ENCODE data around the gene STING1.
"Not testable (repeated sequence)": the region's sequence is repeated elsewhere in the genome, so short reads cannot be mapped to it uniquely, and the experiment has no call there.

STING1 gene

GRCh38 chr5:139481580-139482049 lies 943 bp downstream of the STING1 start:
- H3K27me3 ChIP-seq (ENCODE audit: insufficient read depth, poor library complexity, severe bottlenecking), result no peaks in the 10 kb centered on the region
- H3K4me3 ChIP-seq (replicated peaks; ENCODE audit: insufficient read depth, low read length), result peak overlapping the region; percentile 59
- TF ChIP-seq GABPA (IDR thresholded peaks at IDR 0.05; ENCODE audit: low read depth), result no peak
- TF ChIP-seq SPI1 (IDR thresholded peaks at IDR 0.05; ENCODE audit: borderline replicate concordance, low read depth), result peak; percentile 72; the same call in 1 of the 2 replicates
- peak overlapping the region; percentile 93 for H3K27ac ChIP-seq (replicated peaks)
- peak in 1 of 2 experiments; percentile 51 for DNase-seq (ENCODE audit: low read depth in 1 of 2, low spot score in 1 of 2)

- Histone ChIP-seq H3K27me3 (ENCODE audit: insufficient read depth, poor library complexity, severe bottlenecking) (no peaks in the 10 kb centered on the region), H3K27ac (replicated peaks) (peak overlapping the region; percentile 93), H3K4me3 (replicated peaks; ENCODE audit: insufficient read depth, low read length) (peak overlapping the region; percentile 59)
- TF ChIP-seq CTCF (IDR thresholded peaks at IDR 0.05; ENCODE audit: insufficient read depth, low read length) (no peak), GABPA (IDR thresholded peaks at IDR 0.05; ENCODE audit: low read depth) (no peak), POLR2AphosphoS5 (IDR thresholded peaks at IDR 0.05; ENCODE audit: low read depth) (no peak), SPI1 (IDR thresholded peaks at IDR 0.05; ENCODE audit: borderline replicate concordance, low read depth) (no peak), REST (IDR thresholded peaks at IDR 0.05; ENCODE audit: insufficient replicate concordance, low read depth) (no peak)
- DNase-seq (ENCODE audit: low read depth in 1 of 2, low spot score in 1 of 2), result no peak
Observed at GRCh38 chr5:139481122-139481533, 1.4 kb downstream of the STING1 start.

DNA sequence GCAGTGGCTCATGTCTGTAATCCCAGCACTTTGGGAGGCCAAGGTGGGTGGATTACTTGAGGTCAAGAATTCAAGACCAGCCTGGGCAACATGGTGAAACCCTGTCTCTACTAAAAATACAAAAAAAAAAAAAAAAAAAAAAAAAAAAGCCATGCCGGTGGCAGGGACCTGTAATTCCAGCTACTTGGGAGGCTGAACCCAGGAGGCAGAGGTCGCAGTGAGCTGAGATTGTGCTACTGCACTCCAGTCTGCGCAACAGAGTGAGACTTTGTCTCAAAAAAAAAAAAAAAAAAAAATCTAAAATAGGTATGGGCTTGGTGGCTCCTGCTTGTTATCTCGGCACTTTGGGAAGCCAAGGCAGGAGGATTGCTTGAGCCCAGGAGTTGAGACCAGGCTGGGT lies 2.8 kb downstream of the STING1 start:
- H3K4me3 ChIP-seq (replicated peaks; ENCODE audit: insufficient read depth, low read length); H3K27ac ChIP-seq (replicated peaks); H3K27me3 ChIP-seq (ENCODE audit: insufficient read depth, poor library complexity, severe bottlenecking); DNase-seq (ENCODE audit: low read depth in 1 of 2, low spot score in 1 of 2): not testable (repeated sequence)

- not testable (repeated sequence) for H3K27ac ChIP-seq (replicated peaks); H3K4me3 ChIP-seq (replicated peaks; ENCODE audit: insufficient read depth, low read length); DNase-seq (ENCODE audit: low read depth in 1 of 2, low spot score in 1 of 2); H3K27me3 ChIP-seq (ENCODE audit: insufficient read depth, poor library complexity, severe bottlenecking)
Observed at GRCh38 chr5:139478657-139479423, 3.7 kb downstream of the STING1 start.

GRCh38 chr5:139475865-139476617 lies 6.5 kb downstream of the STING1 start:
- no peak for TF ChIP-seq CTCF (IDR thresholded peaks at IDR 0.05; ENCODE audit: insufficient read depth, low read length)
- TF ChIP-seq POLR2AphosphoS5 (IDR thresholded peaks at IDR 0.05; ENCODE audit: low read depth), result no peak
- TF ChIP-seq SPI1 (IDR thresholded peaks at IDR 0.05; ENCODE audit: borderline replicate concordance, low read depth), result no peak
- TF ChIP-seq REST (IDR thresholded peaks at IDR 0.05; ENCODE audit: insufficient replicate concordance, low read depth), result no peak
- no peak for TF ChIP-seq GABPA (IDR thresholded peaks at IDR 0.05; ENCODE audit: low read depth)
- Histone ChIP-seq H3K27ac (replicated peaks) (peak overlapping the region; percentile 79), H3K4me3 (replicated peaks; ENCODE audit: insufficient read depth, low read length) (no peak overlapping the region), H3K27me3 (ENCODE audit: insufficient read depth, poor library complexity, severe bottlenecking) (no peaks in the 10 kb centered on the region)
- peak in 1 of 2 experiments; percentile 21 for DNase-seq (ENCODE audit: low read depth in 1 of 2, low spot score in 1 of 2)
